SK-N-SH treated with all-trans-retinoic acid at 6 μM for 48 hours (cell line): Measurements from ENCODE around the gene CLCF1.

Experiments used
- ATAC-seq: fragments of 200-7000 bp; cut with Tn5 transposase; 3 replicates; pipeline ENCODE4 v1.9.1; 2020; ENCODE audit warnings: mild to moderate bottlenecking, moderate library complexity
- ARNTL ChIP-seq: fragments of 450-650 bp; formaldehyde crosslinking; IDR thresholded peaks from 2 replicates; pipeline ENCODE4 v1.5.0; 2020; ENCODE audit warnings: low read depth, mild to moderate bottlenecking, moderate library complexity, borderline replicate concordance
- BACH2 ChIP-seq: fragments of 250-450 bp; sonication (Bioruptor Pico); IDR thresholded peaks from 2 replicates; pipeline ENCODE4 v1.9.0; 2021; ENCODE audit warnings: mild to moderate bottlenecking, borderline replicate concordance
- CSDC2 ChIP-seq: fragments of 250-450 bp; sonication (Bioruptor Pico); IDR thresholded peaks from 2 replicates; pipeline ENCODE4 v1.5.0; 2020; ENCODE audit warnings: mild to moderate bottlenecking, moderate library complexity
- ESRRG ChIP-seq: fragments of 250-450 bp; sonication (Bioruptor Pico); IDR thresholded peaks from 2 replicates; pipeline ENCODE4 v1.6.1; 2021; ENCODE audit warnings: mild to moderate bottlenecking
- GLIS3 ChIP-seq: fragments of 250-450 bp; sonication (Bioruptor Pico); IDR thresholded peaks from 2 replicates; pipeline ENCODE4 v1.5.0; 2020; ENCODE audit warnings: mild to moderate bottlenecking, moderate library complexity
- ISL1 ChIP-seq: fragments of 250-450 bp; sonication (Bioruptor Pico); IDR thresholded peaks from 2 replicates; pipeline ENCODE4 v2.1.2; 2022; ENCODE audit warnings: mild to moderate bottlenecking, moderate library complexity
- PPARA ChIP-seq: fragments of 250-450 bp; sonication (Bioruptor Pico); IDR thresholded peaks from 2 replicates; pipeline ENCODE4 v1.5.0; 2020; ENCODE audit warnings: mild to moderate bottlenecking, borderline replicate concordance
- RARB ChIP-seq: fragments of 250-450 bp; sonication (Bioruptor Pico); IDR thresholded peaks from 2 replicates; pipeline ENCODE4 v1.8.0; 2021; ENCODE audit warnings: mild to moderate bottlenecking, moderate library complexity
- SNAI2 ChIP-seq: fragments of 250-450 bp; sonication (Bioruptor Pico); IDR thresholded peaks from 2 replicates; pipeline ENCODE4 v1.5.0; 2020; ENCODE audit warnings: mild to moderate bottlenecking, moderate library complexity
- TCF4 ChIP-seq: fragments of 250-450 bp; sonication (Bioruptor Pico); IDR thresholded peaks from 2 replicates; pipeline ENCODE4 v1.8.0; 2021; ENCODE audit warnings: mild to moderate bottlenecking, moderate library complexity, borderline replicate concordance
- TOX ChIP-seq: fragments of 250-450 bp; sonication (Bioruptor Pico); IDR thresholded peaks from 2 replicates; pipeline ENCODE4 v1.8.0; 2021; ENCODE audit warnings: mild to moderate bottlenecking, moderate library complexity, borderline replicate concordance
- ZFP3 ChIP-seq: fragments of 250-450 bp; sonication (Bioruptor Pico); IDR thresholded peaks from 2 replicates; pipeline ENCODE4 v1.5.0; 2020; ENCODE audit warnings: mild to moderate bottlenecking, moderate library complexity
- ZFP30 ChIP-seq: fragments of 450-650 bp; formaldehyde crosslinking; IDR thresholded peaks from 2 replicates; pipeline ENCODE4 v1.5.0; 2022; ENCODE audit warnings: mild to moderate bottlenecking, moderate library complexity
- ZNF565 ChIP-seq: fragments of 450-650 bp; formaldehyde crosslinking; conservative IDR thresholded peaks from 2 replicates; pipeline ENCODE4 v1.5.0; 2020; ENCODE audit warnings: low read depth, mild to moderate bottlenecking, moderate library complexity
- ZNF70 ChIP-seq: fragments of 450-650 bp; formaldehyde crosslinking; IDR thresholded peaks from 2 replicates; pipeline ENCODE4 v1.5.0; 2020; ENCODE audit warnings: mild to moderate bottlenecking, moderate library complexity
- TF ChIP-seq, protein P1 (sequence below): fragments of 250-450 bp; sonication (Bioruptor Pico); IDR thresholded peaks from 2 replicates; pipeline ENCODE4 v1.5.1; 2021; ENCODE audit warnings: mild to moderate bottlenecking, moderate library complexity
- TF ChIP-seq, protein P2 (sequence below): fragments of 250-450 bp; sonication (Bioruptor Pico); IDR thresholded peaks from 2 replicates; pipeline ENCODE4 v1.8.0; 2020; ENCODE audit warnings: mild to moderate bottlenecking, moderate library complexity, borderline replicate concordance
- TF ChIP-seq, protein P3 (sequence below): fragments of 250-450 bp; sonication (Bioruptor Pico); IDR thresholded peaks from 2 replicates; pipeline ENCODE4 v1.5.1; 2020; ENCODE audit warnings: low read depth, mild to moderate bottlenecking, moderate library complexity
- TF ChIP-seq, protein P4 (sequence below): fragments of 250-450 bp; sonication (Bioruptor Pico); IDR thresholded peaks from 2 replicates; pipeline ENCODE4 v1.8.0; 2021; ENCODE audit warnings: low read depth, mild to moderate bottlenecking, moderate library complexity, borderline replicate concordance
- TF ChIP-seq, protein P5 (sequence below): fragments of 250-450 bp; sonication (Bioruptor Pico); IDR thresholded peaks from 2 replicates; pipeline ENCODE4 v1.5.0; 2020; ENCODE audit warnings: mild to moderate bottlenecking, moderate library complexity

CLCF1 gene

DNA sequence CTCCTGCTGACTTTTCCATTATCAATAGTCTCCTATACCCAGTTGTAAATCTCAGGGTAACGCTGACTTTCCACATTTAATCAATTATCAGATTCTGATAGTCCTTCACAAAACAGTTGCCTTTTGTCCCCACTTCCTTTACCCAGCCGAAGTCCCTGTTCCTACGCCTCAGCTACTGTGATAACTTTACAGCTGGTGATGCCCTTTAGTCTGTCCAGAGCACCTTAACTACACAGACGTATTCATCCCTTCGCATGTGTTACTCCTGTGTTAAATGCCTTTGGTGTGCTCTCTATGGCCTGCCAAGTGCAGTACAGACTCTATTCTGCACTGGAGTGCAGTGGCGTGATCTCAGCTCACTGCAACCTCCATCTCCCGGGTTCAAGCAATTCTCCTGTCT is 49.9 kb downstream of the CLCF1 start:
- no peak for TF ChIP-seq ARNTL (CRISPR knock-in tag)
- TF ChIP-seq BACH2 (CRISPR knock-in tag): no peak
- no peak for TF ChIP-seq RARB
- TF ChIP-seq, protein P1, sequence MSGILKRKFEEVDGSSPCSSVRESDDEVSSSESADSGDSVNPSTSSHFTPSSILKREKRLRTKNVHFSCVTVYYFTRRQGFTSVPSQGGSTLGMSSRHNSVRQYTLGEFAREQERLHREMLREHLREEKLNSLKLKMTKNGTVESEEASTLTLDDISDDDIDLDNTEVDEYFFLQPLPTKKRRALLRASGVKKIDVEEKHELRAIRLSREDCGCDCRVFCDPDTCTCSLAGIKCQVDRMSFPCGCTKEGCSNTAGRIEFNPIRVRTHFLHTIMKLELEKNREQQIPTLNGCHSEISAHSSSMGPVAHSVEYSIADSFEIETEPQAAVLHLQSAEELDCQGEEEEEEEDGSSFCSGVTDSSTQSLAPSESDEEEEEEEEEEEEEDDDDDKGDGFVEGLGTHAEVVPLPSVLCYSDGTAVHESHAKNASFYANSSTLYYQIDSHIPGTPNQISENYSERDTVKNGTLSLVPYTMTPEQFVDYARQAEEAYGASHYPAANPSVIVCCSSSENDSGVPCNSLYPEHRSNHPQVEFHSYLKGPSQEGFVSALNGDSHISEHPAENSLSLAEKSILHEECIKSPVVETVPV: no peak
- ATAC-seq: no peak

DNA sequence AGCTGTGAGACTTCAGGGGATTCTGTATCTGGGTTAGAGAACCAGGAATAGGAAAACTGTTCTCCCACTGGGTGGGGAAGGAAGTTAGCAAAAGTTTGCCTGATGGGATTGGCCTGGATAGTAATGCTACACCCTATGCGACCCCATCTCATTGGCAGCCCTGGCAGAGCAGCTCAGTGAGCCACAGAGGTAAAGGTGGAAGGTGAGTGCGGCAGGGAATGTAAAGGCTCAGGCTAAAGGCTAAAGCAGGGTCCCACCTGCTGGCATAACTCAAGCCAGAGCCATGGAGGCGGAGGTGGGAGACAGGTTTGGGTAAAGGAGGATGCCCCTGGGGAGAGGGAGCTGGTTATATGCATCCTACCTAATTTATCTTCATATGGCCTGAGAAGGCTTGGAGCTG is 51.3 kb downstream of the CLCF1 start:
- ATAC-seq: no peak
- TF ChIP-seq ZNF565 (no peak), ZNF70 (no peak), SNAI2 (CRISPR knock-in tag) (no peak), ZFP3 (CRISPR knock-in tag) (no peak), ZFP30 (no peak), RARB (no peak), ISL1 (CRISPR knock-in tag) (no peak)
- TF ChIP-seq, protein P2, sequence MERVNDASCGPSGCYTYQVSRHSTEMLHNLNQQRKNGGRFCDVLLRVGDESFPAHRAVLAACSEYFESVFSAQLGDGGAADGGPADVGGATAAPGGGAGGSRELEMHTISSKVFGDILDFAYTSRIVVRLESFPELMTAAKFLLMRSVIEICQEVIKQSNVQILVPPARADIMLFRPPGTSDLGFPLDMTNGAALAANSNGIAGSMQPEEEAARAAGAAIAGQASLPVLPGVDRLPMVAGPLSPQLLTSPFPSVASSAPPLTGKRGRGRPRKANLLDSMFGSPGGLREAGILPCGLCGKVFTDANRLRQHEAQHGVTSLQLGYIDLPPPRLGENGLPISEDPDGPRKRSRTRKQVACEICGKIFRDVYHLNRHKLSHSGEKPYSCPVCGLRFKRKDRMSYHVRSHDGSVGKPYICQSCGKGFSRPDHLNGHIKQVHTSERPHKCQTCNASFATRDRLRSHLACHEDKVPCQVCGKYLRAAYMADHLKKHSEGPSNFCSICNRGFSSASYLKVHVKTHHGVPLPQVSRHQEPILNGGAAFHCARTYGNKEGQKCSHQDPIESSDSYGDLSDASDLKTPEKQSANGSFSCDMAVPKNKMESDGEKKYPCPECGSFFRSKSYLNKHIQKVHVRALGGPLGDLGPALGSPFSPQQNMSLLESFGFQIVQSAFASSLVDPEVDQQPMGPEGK (CRISPR knock-in tag): no peak
- TF ChIP-seq, protein P3, sequence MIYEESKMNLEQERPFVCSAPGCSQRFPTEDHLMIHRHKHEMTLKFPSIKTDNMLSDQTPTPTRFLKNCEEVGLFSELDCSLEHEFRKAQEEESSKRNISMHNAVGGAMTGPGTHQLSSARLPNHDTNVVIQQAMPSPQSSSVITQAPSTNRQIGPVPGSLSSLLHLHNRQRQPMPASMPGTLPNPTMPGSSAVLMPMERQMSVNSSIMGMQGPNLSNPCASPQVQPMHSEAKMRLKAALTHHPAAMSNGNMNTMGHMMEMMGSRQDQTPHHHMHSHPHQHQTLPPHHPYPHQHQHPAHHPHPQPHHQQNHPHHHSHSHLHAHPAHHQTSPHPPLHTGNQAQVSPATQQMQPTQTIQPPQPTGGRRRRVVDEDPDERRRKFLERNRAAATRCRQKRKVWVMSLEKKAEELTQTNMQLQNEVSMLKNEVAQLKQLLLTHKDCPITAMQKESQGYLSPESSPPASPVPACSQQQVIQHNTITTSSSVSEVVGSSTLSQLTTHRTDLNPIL (CRISPR knock-in tag): no peak
- TF ChIP-seq, all 23 proteins: peak for 0

DNA sequence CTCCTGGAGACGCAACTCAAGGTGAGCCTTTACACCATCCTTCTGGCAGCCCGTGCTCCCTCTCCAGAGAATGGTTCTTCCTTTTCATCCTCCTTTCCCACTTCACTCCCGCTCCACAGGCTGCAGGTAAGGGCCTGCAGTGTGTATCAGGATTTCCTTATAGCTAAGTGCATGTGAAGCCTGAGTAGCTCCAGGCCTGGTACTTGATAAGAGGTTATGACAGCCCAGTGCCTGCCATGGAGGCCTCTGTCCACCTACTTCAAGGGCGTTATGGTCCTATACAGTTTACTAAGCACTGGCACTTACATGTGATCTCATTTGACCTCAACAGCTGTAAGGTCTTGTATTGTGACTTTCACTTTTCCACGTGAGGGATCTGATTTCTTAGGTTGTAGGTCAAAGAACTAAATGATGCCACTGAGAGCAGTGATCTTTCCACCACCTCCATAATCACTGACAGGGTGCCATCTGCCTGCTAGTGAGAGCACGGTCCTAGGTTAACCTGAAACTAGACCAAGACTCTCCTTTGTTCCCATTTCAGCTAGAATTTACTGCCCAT is 52.0 kb downstream of the CLCF1 start:
- TF ChIP-seq BACH2 (CRISPR knock-in tag): no peak
- TF ChIP-seq PPARA: no peak
- TF ChIP-seq, protein P4, sequence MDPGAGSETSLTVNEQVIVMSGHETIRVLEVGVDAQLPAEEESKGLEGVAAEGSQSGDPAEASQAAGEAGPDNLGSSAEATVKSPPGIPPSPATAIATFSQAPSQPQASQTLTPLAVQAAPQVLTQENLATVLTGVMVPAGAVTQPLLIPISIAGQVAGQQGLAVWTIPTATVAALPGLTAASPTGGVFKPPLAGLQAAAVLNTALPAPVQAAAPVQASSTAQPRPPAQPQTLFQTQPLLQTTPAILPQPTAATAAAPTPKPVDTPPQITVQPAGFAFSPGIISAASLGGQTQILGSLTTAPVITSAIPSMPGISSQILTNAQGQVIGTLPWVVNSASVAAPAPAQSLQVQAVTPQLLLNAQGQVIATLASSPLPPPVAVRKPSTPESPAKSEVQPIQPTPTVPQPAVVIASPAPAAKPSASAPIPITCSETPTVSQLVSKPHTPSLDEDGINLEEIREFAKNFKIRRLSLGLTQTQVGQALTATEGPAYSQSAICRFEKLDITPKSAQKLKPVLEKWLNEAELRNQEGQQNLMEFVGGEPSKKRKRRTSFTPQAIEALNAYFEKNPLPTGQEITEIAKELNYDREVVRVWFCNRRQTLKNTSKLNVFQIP (CRISPR knock-in tag): no peak
- TF ChIP-seq SNAI2 (CRISPR knock-in tag): no peak
- no peak for TF ChIP-seq ZNF70
- TF ChIP-seq ARNTL (CRISPR knock-in tag): no peak
- TF ChIP-seq, protein P1: no peak
- TF ChIP-seq, protein P5, sequence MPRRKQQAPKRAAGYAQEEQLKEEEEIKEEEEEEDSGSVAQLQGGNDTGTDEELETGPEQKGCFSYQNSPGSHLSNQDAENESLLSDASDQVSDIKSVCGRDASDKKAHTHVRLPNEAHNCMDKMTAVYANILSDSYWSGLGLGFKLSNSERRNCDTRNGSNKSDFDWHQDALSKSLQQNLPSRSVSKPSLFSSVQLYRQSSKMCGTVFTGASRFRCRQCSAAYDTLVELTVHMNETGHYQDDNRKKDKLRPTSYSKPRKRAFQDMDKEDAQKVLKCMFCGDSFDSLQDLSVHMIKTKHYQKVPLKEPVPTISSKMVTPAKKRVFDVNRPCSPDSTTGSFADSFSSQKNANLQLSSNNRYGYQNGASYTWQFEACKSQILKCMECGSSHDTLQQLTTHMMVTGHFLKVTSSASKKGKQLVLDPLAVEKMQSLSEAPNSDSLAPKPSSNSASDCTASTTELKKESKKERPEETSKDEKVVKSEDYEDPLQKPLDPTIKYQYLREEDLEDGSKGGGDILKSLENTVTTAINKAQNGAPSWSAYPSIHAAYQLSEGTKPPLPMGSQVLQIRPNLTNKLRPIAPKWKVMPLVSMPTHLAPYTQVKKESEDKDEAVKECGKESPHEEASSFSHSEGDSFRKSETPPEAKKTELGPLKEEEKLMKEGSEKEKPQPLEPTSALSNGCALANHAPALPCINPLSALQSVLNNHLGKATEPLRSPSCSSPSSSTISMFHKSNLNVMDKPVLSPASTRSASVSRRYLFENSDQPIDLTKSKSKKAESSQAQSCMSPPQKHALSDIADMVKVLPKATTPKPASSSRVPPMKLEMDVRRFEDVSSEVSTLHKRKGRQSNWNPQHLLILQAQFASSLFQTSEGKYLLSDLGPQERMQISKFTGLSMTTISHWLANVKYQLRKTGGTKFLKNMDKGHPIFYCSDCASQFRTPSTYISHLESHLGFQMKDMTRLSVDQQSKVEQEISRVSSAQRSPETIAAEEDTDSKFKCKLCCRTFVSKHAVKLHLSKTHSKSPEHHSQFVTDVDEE: no peak
- no peak for TF ChIP-seq TCF4 (CRISPR knock-in tag)
- no peak for TF ChIP-seq CSDC2 (CRISPR knock-in tag)
- TF ChIP-seq TOX (CRISPR knock-in tag): no peak
- TF ChIP-seq, protein P3 (CRISPR knock-in tag): no peak
- no peak for TF ChIP-seq ZNF565
- no peak for TF ChIP-seq ZFP3 (CRISPR knock-in tag)
- TF ChIP-seq ISL1 (CRISPR knock-in tag): no peak
- TF ChIP-seq GLIS3 (CRISPR knock-in tag): no peak
- no peak for TF ChIP-seq ESRRG
- no peak for ATAC-seq
